Adipocyte (in vitro differentiated cells): ENCODE measurements around the gene ESPNL.
A peak's percentile ranks its signal among the peaks of the same experiment; 100 is the strongest.

Source experiments
- DNase-seq: peaks from one replicate; pipeline ENCODE4 v3.0.0-alpha.2; 2015; ENCODE audit warnings: low read depth
- H3K27me3 ChIP-seq: replicated peaks from 2 replicates; pipeline ENCODE4 v1.7.0; 2013; ENCODE audit warnings: mild to moderate bottlenecking, low read length, moderate library complexity; ENCODE audit not compliant: control insufficient read depth, insufficient read depth
- H3K36me3 ChIP-seq: 2 replicates; pipeline ENCODE4 v1.7.0; 2013; ENCODE audit warnings: low read length, mild to moderate bottlenecking, moderate library complexity; ENCODE audit not compliant: control insufficient read depth, insufficient read depth, severe bottlenecking
- H3K4me1 ChIP-seq: 2 replicates; pipeline ENCODE4 v1.7.0; 2013; ENCODE audit warnings: mild to moderate bottlenecking, low read length, moderate library complexity; ENCODE audit not compliant: control insufficient read depth, insufficient read depth
- H3K4me3 ChIP-seq: 2 replicates; pipeline ENCODE4 v1.7.0; 2013; ENCODE audit warnings: mild to moderate bottlenecking, low read length, moderate library complexity
- H3K9ac ChIP-seq: 2 replicates; pipeline ENCODE4 v1.7.0; 2013; ENCODE audit warnings: mild to moderate bottlenecking, low read length, moderate library complexity
- H3K9me3 ChIP-seq: 2 replicates; pipeline ENCODE4 v1.7.0; 2013; ENCODE audit warnings: mild to moderate bottlenecking, low read length, moderate library complexity; ENCODE audit not compliant: control insufficient read depth

ESPNL gene

GRCh38 chr2:238176613-238177012 lies 76.5 kb downstream of the ESPNL start:
- H3K4me1 ChIP-seq = peaks cover 8% of the 10 kb centered on the region
- H3K27me3 ChIP-seq = no peaks in the 10 kb centered on the region
- no peak overlapping the region for H3K4me3 ChIP-seq
- DNase-seq = peak; percentile 68
- no peak overlapping the region for H3K9ac ChIP-seq
- H3K9me3 ChIP-seq = no peaks in the 10 kb centered on the region
- peaks cover 92% of the 10 kb centered on the region for H3K36me3 ChIP-seq

- Histone ChIP-seq H3K9me3 (no peaks in the 10 kb centered on the region), H3K4me3 (no peak overlapping the region), H3K9ac (no peak overlapping the region), H3K4me1 (peaks cover 5% of the 10 kb centered on the region), H3K36me3 (peaks cover 91% of the 10 kb centered on the region), H3K27me3 (no peaks in the 10 kb centered on the region)
- no peak for DNase-seq
Measured at GRCh38 chr2:238180554-238180953, 80.4 kb downstream of the ESPNL start.

GRCh38 chr2:238182362-238182761 lies 82.2 kb downstream of the ESPNL start:
- Histone ChIP-seq H3K4me1 (peaks cover 5% of the 10 kb centered on the region), H3K9ac (no peak overlapping the region), H3K36me3 (peaks cover 99% of the 10 kb centered on the region), H3K27me3 (no peaks in the 10 kb centered on the region), H3K4me3 (no peak overlapping the region), H3K9me3 (no peaks in the 10 kb centered on the region)
- DNase-seq = no peak
